ENCODE measurements around the gene ARHGEF17.

ARHGEF17 gene

GRCh38 chr11:73404506-73405145, 96.5 kb downstream of the ARHGEF17 start:
- Histone ChIP-seq H3K36me3 (ENCODE audit: control insufficient read depth, low read length) (peaks cover 32% of the 10 kb centered on the region), H4K20me1 (ENCODE audit: control insufficient read depth, insufficient read depth, low read depth, low read length) (no peaks in the 10 kb centered on the region), H3K4me3 (ENCODE audit: low read length) (no peak overlapping the region), H3K79me2 (ENCODE audit: control insufficient read depth, low read length) (no peaks in the 10 kb centered on the region), H3K4me2 (ENCODE audit: low read length) (no peak overlapping the region), H3K9me3 (ENCODE audit: control insufficient read depth, insufficient read depth, low read length) (no peaks in the 10 kb centered on the region), H3K4me1 (ENCODE audit: control insufficient read depth, low read length) (no peaks in the 10 kb centered on the region), H3K27ac (ENCODE audit: low read depth, low read length) (no peak overlapping the region), H3K27me3 (ENCODE audit: control insufficient read depth, low read length) (no peaks in the 10 kb centered on the region), H3F3A (ENCODE audit: control insufficient read depth, insufficient read depth) (no peaks in the 10 kb centered on the region; the same call in 1 of the 2 replicates), H3K9me2 (replicated peaks; ENCODE audit: control insufficient read depth, low read length) (no peaks in the 10 kb centered on the region)
- TF ChIP-seq EZH2phosphoT487 (IDR thresholded peaks at IDR 0.05; ENCODE audit: borderline replicate concordance, low read length) (no peak), CTCF (IDR thresholded peaks at IDR 0.05; ENCODE audit: low read depth, low read length, poor library complexity, severe bottlenecking) (no peak)

- Histone ChIP-seq H3K4me2 (ENCODE audit: low read length) (no peak overlapping the region), H4K20me1 (ENCODE audit: control insufficient read depth, insufficient read depth, low read depth, low read length) (no peaks in the 10 kb centered on the region), H3K9me3 (ENCODE audit: control insufficient read depth, insufficient read depth, low read length) (no peaks in the 10 kb centered on the region), H3K27me3 (ENCODE audit: control insufficient read depth, low read length) (no peaks in the 10 kb centered on the region), H3K9me2 (replicated peaks; ENCODE audit: control insufficient read depth, low read length) (no peaks in the 10 kb centered on the region), H3K4me3 (ENCODE audit: low read length) (no peak overlapping the region), H3K79me2 (ENCODE audit: control insufficient read depth, low read length) (no peaks in the 10 kb centered on the region), H3K27ac (ENCODE audit: low read depth, low read length) (no peak overlapping the region), H3K4me1 (ENCODE audit: control insufficient read depth, low read length) (no peaks in the 10 kb centered on the region), H3F3A (ENCODE audit: control insufficient read depth, insufficient read depth) (no peaks in the 10 kb centered on the region; the same call in 1 of the 2 replicates), H3K36me3 (ENCODE audit: control insufficient read depth, low read length) (peaks cover 35% of the 10 kb centered on the region)
- TF ChIP-seq EZH2phosphoT487 (IDR thresholded peaks at IDR 0.05; ENCODE audit: borderline replicate concordance, low read length) (no peak), CTCF (IDR thresholded peaks at IDR 0.05; ENCODE audit: low read depth, low read length, poor library complexity, severe bottlenecking) (no peak)
These were observed 97.1 kb downstream of the ARHGEF17 start for GRCh38 chr11:73405146-73405510.

- Histone ChIP-seq H3K4me2 (ENCODE audit: low read length) (no peak overlapping the region), H3K4me3 (ENCODE audit: low read length) (no peak overlapping the region), H3F3A (ENCODE audit: control insufficient read depth, insufficient read depth) (no peaks in the 10 kb centered on the region; the same call in 1 of the 2 replicates), H3K9me3 (ENCODE audit: control insufficient read depth, insufficient read depth, low read length) (no peaks in the 10 kb centered on the region), H3K27ac (ENCODE audit: low read depth, low read length) (no peak overlapping the region), H4K20me1 (ENCODE audit: control insufficient read depth, insufficient read depth, low read depth, low read length) (no peaks in the 10 kb centered on the region), H3K79me2 (ENCODE audit: control insufficient read depth, low read length) (no peaks in the 10 kb centered on the region), H3K4me1 (ENCODE audit: control insufficient read depth, low read length) (no peaks in the 10 kb centered on the region), H3K27me3 (ENCODE audit: control insufficient read depth, low read length) (no peaks in the 10 kb centered on the region), H3K36me3 (ENCODE audit: control insufficient read depth, low read length) (peaks cover 39% of the 10 kb centered on the region), H3K9me2 (replicated peaks; ENCODE audit: control insufficient read depth, low read length) (no peaks in the 10 kb centered on the region)
- TF ChIP-seq CTCF (IDR thresholded peaks at IDR 0.05; ENCODE audit: low read depth, low read length, poor library complexity, severe bottlenecking) (no peak), EZH2phosphoT487 (IDR thresholded peaks at IDR 0.05; ENCODE audit: borderline replicate concordance, low read length) (no peak)
These were observed 98.1 kb downstream of the ARHGEF17 start for GRCh38 chr11:73406131-73406530.
